Activated gamma-delta T cell (primary cell): ENCODE results near the gene DCST1.

Source experiments
- DNase-seq: peaks from one replicate; lab custom pipeline; 2025; lab: John Stamatoyannopoulos, UW

The DCST1 gene

DNA sequence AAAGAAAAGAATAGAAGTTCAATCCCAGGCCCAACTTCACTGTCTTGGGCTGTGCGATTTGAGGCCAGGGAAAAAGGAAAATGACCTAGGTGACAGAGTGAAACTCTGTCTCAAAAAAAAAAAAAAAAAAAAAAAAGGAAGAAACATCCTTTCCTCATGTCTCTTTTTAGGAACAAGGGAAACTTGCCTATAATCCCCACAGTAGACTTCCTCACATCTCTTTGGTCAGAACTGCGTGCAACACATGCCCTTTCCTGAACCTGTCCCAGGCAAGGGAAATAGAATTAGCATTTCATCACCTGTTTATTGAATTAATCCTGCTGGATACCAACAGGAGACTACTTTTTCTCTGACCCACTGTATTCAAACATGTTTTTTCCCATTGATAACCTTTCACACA, 2.3 kb downstream of the DCST1 start:
- DNase-seq, result no peak

DNA sequence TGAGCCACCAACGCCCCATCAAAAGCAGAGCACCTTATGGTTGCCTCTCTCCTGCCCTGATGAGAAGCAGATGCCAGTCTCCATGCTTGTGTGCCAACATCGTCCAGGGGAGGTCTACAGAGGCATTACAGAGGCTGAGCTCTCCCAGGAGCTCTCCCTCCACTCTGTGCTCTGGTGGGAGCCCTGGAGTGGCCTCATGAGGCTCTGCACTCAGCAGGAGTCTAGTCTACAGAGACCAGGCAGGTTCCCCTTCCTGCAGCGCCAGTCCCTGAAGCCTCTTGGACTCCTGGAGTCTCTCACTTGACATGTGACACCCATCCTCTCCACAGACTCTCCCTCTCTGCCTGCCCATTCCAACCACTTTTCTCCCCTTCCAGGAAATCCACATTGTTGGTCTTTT, 3.4 kb downstream of the DCST1 start:
- no peak for DNase-seq

DNA sequence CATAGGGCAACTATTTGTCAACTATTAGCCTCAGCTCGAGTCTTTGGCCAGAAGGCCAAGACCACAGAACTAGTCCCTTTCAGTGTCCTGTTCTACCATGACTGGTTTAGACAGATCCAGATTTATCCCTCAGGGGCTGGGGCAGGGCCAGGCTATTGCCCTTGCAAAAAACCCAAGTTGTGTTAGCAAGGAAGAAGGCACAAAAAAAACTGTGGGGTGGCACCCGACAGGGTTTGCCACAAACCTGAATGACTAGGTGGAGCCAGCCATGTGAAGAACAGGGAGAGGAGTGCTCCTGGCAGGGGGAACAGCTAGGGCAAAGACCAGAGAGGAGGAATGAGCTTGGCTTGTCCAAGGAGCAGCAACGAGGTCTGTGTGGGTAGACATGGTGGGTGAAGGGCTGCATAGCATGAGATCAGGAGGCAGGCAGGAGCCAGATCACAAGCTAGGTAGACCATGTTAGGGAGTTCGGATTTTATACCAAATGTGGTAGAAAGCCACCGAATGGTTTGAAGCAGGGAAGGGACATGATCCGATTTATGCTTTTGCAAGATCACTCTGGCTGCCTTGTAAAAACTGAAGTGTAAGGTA, 4.3 kb downstream of the DCST1 start:
- DNase-seq, result no peak

DNA sequence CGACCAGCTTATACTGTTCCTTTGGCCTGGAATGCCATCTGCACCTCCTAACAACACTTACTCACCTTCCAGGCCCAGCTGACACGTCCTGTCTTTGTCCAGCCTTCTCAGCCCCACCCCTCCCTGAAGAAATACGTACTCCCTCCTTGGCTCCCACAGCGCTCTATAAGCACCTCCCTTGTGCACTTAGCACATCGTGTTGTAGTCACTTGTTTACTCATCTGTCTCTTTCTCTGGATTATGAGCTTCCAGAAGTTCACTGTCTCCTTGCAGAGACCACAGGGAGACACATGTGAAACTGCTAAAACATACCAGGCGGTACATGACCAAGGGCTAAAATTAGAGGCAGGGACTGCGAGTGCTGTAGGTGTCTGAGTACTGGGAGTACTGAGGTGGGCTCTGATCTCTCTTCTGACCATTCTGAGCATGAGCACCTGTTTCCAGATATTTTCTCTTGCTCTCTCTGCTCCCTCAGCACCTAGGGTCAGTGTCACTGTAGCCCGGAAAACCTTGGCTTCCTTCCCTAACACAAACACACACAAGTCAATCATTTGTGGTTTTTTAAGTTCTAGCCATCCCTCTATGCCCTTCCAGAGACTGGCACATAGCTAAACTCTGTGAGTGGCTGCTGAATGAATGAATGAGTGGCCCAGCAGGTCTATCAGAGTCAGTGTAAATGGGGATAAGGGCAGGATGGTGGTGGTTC, 5.1 kb downstream of the DCST1 start:
- DNase-seq, result no peak

DNA sequence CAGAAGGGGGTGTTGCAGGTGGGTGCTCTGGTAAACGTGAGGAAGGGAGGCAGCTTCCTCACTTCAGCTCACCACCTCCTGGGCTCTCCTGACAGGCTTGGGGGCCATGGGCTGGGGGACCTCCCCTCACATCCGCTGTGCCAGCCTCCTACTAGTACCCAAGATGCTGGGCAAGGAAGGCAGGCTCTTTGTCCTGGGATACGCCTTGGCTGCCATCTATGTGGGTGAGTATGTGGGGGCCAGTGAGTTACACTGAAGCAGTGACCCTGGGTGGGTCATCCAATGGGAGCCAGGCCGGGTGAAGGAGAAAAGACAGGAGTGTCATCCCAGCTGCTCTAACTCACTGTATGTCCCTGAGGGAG, 5.7 kb downstream of the DCST1 start:
- DNase-seq, result no peak

DNA sequence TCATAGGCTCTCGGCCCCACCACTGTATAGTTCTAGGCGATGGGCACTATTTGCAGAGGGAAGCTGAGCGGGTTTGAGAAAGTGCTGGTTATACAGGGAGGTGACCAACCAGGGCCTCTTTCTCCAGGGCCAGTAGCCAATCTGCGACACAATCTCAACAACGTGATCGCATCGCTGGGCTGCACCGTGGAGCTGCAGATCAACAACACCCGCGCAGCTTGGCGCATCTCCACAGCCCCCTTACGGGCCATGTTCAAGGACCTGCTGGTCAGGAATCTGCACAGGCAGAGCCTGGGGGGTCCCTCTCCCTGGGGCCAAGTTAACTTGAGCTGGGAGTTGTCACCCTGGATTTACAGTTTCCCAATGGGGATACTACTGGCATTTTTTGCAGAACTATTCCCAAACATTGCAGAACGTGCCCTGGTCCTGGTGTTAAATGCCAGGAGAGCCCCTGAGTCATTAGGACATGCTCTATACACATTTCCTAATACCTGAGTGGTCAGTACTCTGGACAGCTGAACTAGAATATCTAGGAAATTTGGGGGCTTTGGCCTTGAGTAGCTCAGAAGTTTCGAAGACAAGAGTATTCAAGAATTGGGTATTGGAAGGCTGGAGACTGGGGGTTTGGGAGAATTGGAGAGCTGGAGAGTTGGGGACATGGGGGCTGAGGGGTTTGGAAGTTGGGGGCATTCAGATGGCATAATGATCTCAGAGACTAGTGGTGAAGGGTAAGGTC, 6.9 kb downstream of the DCST1 start:
- no peak for DNase-seq

DNA sequence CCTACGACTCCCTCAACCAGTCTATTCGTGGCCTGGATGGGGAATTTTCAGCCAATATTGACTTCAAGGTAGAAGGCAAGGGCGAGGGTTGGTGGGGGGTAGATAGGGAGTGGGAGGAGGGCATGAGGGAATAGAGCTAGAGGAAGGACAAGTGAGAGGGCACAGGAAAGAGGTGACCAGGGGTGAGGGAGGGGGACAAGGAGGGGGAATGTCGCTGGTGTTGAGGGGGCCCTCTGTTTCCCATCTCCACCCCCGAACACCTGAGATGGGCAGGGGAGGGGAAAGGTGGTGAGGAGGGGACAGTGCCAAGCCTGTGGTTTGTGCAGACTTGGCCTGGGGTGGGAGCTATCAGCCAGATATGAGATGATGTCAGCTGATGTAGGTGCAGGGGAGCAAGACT, 9.2 kb downstream of the DCST1 start:
- no peak for DNase-seq

DNA sequence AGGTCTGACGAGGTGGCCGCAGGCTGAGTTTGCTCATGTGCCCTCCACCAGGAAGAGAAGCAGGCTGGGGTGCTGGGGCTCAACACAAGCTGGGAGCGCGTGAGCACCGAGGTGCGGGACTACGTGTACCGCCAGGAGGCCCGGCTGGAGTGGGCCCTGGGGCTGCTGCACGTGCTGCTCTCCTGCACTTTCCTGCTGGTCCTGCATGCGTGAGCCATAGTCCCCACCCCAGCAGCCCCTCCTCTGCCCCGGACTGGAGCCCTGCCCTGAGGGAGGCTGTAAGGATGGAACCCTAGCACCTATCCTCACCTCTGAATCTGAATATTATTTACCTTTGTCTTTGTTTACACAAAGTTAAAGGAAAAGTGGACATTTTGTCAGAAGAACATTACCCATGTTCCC, 9.7 kb downstream of the DCST1 start:
- DNase-seq, result no peak

DNA sequence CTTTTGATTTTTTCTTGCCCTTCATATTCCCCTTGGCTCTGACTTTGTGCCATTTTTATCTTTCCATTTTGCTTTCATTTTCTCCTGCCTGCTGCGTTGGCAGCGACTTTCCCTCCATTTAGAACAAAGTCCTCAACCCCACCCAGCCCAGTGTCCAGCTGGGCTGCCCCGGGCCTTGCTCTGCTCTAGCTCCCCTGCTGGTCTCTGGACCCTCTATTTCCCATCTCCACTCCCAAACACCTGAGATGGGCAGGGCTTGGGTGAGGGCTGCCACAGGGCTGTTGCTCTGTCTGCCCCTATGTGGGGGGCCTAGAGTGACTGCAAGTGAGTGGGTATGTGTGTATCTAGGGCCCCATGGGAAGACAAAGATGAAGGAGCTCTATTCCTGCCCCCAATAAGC, 10.2 kb downstream of the DCST1 start:
- DNase-seq, result no peak

DNA sequence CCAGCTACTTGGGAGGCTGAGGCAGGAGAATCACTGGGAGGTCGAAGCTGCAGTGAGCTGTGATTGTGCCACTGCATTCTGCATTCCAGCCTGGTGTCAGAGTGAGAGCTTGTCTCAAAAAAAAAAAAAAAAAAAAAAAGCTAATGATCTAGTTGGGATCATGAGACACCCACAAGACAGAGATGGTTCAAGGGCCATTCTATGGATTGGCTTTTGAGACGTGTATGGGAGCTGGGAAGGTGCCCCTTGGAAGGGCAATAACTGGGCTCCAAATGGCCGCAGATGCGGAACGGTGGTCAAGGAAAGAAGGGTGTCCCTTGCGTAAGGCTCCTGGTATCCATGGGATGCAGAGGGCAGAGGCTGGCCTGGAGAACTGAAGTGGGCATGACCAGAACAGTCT, 10.7 kb downstream of the DCST1 start:
- no peak for DNase-seq

DNA sequence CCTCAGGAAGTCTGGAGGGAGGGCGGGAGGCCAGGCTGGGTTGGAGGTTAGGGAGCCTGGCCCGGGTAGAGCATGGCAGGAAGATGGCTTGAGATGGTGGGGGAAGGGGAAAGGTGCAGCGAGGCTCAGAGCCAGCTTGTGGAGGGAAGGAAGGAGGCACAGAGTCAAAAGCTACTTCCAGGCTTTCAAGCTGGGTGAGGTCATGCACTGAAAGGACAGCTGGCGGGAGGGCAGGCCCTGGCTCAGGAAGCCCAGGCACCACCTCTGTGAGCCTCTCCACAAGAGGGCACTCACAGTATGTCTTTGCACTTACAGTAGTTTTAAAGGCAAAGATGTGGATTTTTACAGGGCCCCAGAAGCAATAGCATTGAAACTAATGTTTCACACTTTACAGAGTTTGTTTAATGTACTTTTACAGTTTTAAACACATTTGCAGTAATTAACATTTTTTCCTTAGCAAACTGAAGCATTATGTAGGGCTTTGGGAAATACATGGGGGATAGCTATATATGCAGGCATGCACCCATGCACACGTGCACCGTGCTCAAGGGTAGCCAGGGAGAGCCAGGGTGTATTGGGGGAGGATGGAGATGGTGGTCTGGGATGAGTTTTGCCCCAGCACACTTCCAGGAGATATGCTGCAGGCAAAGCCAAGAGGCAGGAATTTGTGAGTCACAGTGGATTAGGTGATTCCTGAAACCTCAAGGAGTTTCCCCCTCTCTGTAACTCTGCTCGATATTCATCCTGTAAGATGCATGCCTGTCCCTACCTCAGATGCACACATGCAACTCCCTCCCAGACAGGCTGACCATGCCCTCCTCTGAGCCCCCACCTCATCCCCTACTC, 11.4 kb downstream of the DCST1 start:
- no peak for DNase-seq

DNA sequence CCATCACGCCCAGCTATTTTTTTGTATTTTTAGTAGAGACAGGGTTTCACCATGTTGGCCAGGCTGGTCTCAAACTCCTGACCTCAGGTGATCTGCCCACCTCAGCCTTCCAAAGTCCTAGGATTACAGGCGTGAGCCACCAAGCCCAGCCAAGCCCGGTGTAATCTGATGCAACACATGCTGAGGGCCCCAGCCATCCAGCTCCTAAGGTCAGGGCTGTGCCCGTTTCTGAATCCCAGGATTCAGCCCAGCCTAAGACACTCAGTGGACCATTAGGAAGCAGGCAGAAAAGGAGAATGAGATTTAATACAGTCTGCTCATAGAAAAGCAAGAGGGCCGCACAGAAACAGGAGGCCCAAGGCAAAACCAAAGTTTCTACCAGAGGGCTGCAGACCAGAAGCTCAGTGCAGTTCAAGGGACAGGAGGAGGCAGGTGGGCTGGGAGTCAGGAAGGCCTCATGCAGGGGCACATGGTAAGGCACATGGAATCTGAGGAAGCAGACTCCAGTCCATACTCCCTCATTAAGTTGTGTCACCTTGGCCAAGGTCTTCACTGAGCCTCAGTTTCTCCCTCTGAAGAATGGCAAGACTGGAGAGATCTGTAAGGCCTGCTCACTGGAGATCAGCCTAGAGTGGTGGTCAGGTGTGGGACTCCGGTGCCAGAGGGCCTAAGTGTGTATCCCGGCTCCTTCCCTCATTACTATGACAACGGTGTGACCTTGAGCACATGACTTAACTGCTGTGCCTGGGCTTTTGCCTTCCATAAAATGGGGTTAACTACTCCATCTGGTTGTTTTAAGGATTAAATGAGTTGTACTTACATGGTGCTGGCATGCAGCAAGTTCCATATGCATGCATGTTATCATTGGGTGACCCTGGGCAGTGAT, 15.1 kb downstream of the DCST1 start:
- no peak for DNase-seq

DNA sequence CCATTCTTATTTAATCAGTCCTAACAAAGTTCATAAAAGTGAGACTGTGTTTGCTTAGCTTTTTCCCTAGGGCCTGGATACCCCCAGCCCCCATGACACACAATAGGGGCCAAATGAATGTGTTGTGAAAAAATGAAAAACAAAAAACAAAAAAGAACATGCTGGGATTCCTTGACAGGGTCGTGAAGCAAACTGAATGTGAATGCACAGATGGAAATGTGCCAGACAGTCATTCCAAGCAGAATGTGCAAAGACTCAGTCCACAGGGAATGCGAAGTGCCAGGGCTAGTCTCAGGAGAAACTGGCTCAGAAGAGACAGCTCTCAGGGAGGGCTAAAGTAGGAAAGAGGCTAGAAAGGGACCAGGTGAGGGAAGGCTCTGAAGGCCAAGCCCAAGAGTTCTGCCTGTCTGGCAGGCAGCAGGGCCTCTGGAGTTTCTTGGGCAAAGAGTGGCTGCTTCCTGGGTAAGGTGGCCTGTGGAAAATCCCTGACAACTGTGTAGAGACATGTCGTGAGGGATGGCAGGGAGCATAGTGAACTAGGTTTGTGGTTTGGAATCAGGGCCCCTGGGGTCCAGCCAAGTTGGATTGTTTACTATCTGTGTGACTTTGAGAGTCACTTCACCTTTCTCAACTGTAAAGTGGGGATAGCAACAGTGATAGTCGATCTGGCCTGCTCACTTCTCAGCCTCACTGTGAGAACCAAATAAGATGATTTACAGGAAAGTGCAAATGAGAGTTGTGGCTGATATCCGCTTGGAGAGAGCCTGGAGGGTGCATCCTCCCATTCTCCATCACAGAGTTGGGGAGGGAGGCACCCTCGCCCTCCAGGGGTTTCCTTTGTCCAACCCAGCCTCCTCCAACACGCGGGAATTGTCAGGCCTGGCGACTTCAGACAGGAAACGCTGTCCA, 16.3 kb downstream of the DCST1 start:
- no peak for DNase-seq

DNA sequence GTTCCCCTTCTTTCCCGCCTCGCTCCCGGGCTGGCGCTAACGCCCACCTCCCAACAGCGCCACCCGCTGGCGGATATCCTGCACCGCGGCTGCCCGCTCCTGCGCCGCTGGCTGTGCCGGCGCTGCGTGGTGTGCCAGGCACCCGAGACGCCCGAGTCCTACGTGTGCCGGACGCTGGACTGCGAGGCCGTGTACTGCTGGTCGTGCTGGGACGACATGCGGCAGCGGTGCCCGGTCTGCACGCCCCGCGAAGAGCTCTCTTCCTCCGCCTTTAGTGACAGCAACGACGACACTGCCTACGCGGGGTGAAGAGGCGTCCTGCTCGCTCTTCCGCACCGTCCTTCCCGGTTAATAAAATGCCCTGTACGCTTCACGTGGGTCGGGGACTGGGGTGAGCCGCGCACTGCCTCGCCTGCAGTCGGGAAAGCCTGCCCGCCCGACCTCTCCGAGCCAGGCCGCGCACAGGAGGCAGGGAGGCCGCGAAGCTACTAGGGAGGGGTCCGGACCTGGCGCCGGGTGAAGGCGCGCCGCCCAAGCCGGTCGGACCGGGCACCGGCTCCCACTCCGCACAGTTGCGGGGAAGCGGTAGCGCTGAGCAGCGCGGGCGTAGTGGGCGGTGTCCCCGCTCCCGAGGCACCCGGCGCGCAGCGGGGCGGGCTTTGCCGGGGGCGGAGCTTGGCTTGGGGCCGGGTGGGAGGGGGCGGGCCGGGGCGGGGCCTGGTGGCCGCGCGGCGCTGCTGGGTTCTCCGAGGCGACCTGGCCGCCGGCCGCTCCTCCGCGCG, 17.1 kb downstream of the DCST1 start, which contains the start of gene ADAM15:
ADAM15 (plus strand) TSS at position 757 of the 782 bp plus-strand sequence. CDS start 71 bp downstream, outside the sequence.
- DNase-seq, result peak; percentile 69

DNA sequence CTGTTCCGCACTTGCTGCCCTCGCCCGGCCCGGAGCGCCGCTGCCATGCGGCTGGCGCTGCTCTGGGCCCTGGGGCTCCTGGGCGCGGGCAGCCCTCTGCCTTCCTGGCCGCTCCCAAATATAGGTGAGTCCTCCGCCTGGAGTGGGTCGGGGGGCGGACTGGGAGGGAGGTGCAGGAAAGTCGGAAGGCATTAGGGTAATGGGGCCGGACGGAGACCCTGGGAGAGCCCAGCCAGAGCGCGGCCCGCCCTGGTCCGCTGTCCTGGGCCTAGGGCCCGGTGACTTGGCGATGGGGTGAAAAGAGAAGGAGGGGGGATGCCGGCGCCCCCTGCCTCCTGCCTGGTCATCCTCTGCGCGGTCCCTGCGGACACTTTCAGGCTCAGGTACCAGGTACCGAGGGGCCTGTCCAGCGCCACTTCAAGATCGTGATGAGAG, 17.7 kb downstream of the DCST1 start:
- DNase-seq, result no peak

DNA sequence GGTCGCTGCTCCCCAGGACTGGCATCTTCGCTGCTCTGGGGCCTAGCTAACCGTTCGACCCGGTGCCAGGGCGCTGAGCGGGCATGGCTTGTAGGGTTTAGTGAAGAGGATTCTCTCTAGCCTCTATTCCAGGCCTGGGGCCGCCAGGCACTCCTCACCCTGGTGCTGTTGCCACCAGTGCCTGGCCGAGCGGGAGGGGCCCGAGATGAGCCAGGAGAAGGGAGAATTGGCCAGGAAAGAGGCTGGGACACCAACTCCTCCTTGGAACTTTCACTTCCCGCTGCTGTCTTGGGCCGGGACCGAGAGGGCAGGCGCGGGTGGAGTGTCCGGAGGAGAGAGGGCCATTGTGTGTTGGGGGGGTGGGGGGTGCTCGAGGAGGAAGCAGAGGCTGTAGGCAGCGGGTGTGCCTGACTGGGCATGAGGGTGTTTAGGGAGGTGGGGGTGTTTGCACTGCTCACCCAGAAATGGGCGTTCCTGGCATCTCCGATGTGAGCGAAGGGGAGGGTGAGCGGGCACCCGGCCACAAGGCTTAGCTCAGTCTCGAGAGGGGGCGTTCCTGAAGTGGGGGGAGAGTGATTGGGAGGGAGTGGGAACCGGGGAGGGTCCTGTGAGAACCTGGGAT, 18.3 kb downstream of the DCST1 start:
- no peak for DNase-seq

DNA sequence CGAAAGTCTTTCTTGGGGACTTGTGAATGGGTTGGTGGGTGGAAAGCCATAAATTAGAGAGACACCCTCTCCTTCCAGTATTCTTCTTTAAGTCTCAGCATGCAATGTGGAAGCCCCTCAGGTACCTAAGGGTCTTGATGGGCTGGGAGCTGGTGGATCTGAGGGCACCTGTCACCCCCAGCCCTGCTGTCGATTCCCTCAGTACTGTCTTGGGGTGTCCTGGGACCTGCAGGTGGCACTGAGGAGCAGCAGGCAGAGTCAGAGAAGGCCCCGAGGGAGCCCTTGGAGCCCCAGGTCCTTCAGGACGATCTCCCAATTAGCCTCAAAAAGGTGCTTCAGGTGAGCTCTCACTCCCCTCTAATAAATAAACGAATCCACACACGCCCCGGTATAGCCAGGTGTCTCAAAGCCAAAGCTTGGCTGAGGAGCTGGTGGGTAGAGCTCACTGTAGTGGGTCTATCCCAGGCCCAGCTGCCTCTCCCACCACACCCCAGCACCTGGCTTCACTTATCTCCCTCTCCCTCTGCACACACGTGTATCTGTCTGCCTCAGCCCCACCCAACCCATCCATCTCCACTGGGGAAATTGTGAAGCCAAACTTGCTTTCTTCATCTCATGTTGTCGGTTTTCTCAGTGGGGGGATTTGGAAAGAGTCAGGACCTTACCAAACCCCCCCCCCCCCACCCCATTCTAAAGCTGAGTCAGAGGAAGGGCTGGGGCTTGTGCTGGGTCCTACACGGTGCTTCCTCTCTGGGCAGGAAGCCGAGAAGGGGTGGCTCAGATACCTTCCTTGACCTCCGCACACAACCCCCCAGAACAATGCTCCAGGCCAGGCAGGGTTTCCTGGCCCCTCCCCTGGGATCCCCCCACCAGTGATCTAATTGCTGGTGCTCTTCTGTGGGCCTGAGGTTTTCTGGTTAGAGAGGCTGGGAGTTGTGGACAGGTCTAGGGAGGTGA, 19.1 kb downstream of the DCST1 start:
- DNase-seq, result no peak
